GM12892 (cell line): ENCODE data around the gene ARHGAP26.

Experiments
- POLR2A ChIP-seq: IDR thresholded peaks from 2 replicates; pipeline ENCODE4 v1.6.1; 2011; ENCODE audit warnings: low read depth, low read length, control low read depth
- POLR2AphosphoS5 ChIP-seq: IDR thresholded peaks from 2 replicates; pipeline ENCODE4 v1.6.1; 2011; ENCODE audit warnings: low read depth, low read length, control low read depth

DNA sequence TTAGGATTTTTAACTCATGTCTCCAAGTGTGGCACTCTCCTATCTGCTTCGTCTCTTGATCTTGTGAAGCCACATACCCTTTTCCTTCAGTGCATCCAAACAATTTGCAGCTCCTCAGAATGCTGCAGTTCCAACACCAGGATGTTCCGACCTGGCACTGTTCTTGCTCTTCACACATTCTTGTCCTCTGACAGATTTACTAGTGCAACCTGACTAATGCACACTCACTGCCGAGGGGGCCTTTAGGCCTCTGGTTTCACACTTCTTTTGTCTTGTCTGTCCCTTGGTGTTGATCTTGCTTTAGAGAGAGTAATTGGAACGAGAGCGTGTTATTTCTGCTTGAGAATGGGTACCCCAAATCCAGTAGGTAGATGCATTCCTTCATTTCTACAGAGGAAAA lies 15.0 kb downstream of the ARHGAP26 start:
- no peak for TF ChIP-seq POLR2A
- TF ChIP-seq POLR2AphosphoS5, result no peak
